ENCODE measurements around the gene NPAS3.

Gene NPAS3

GRCh38 chr14:33643426-33644181 is 704.9 kb downstream of the NPAS3 start:
- DNase-seq (ENCODE audit: low spot score), result no peak

DNA sequence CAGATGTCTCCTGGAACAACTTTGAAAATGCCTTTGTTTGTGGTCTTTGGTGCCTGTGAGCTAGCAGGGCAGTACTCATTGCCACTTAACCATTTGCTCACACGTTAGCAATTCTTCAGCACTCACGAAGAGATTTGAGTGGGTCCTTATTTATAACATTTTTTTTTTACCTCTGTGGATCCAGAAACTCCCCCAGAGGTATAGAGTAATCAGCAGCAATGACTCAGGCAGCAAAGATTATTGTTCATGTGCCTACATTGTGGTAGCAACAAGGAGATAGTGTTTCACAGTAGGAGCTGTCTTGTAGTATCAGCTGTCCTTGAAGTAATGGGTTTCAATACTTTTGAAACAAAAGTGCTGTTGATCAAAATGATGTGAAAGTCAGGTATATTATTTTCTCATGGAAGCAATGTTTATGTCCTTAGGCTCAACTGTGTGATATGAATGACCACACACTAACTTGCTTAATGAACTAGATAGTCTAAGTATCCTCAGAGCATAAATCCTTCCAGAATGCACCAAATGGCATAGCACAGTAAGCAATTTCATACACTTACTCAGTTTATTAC is 708.1 kb downstream of the NPAS3 start:
- DNase-seq (ENCODE audit: low spot score), result no peak

GRCh38 chr14:33647385-33647786 is 708.7 kb downstream of the NPAS3 start:
- DNase-seq (ENCODE audit: low spot score), result no peak

DNA sequence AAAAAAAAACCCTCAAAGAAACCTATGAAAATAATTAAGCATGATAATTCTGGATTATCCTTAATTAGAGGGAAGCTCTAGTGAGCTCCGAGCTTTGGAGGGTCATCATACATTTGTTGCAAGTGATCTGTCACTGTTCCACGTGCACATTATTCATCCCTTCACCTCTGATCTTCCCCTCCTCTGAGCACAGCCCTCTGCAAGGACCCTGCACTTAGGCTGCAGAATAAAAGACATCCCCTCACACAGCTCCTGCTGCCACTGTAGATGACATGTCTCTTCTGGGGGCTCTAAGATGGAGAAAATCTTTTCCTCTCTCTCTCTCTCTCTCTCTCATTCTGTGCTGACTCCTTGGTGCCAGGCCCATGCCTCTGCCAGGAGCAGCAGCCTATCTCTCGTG is 711.8 kb downstream of the NPAS3 start:
- no peak for DNase-seq (ENCODE audit: low spot score)

GRCh38 chr14:33652566-33653307 is 714.1 kb downstream of the NPAS3 start:
- no peak for DNase-seq (ENCODE audit: low spot score)

GRCh38 chr14:33653308-33653695 is 714.6 kb downstream of the NPAS3 start:
- DNase-seq (ENCODE audit: low spot score), result no peak

- no peak for DNase-seq (ENCODE audit: low spot score)
Observed at GRCh38 chr14:33655421-33655820, 716.7 kb downstream of the NPAS3 start.

DNA sequence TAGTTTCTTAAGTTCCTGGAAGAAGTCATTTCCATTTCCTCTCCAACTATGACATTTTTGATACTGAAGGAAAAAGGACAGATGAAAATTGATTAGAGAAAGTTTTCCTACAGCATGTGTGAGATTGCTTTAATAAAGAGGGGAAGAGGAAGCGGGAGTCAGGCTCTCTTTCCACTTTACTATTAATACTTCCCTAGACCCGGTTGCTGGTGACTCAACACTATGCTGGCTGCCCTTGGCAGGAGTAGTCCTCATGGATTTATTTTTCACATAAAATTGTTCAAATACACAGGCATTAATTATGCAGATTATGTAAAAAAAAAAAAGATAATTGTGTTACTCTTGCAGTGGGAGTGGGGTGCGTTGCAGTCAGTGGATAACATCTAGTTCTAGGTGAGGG is 718.8 kb downstream of the NPAS3 start:
- DNase-seq (ENCODE audit: low spot score), result no peak

DNA sequence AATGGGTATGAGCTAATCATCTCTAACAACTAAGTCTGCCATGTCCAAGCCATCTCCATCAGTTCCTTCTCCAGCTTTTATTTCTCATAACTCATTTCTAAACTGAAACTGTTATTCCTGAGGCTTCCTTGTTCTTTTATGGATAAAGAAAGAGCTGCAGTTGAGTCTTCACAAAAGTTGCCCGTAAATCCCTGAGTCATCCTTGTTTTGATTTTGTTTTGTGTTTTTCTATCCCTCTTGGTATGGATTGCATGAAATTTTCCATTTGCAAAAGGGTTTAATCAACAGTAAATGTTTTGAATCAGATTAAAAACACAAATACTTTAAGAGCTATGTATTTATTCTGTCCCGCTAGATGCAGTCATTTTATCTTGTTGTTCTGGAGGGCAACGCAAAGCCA is 721.6 kb downstream of the NPAS3 start:
- no peak for DNase-seq (ENCODE audit: low spot score)

- no peak for DNase-seq (ENCODE audit: low spot score)
Observed at GRCh38 chr14:33661101-33661500, 722.4 kb downstream of the NPAS3 start.

DNA sequence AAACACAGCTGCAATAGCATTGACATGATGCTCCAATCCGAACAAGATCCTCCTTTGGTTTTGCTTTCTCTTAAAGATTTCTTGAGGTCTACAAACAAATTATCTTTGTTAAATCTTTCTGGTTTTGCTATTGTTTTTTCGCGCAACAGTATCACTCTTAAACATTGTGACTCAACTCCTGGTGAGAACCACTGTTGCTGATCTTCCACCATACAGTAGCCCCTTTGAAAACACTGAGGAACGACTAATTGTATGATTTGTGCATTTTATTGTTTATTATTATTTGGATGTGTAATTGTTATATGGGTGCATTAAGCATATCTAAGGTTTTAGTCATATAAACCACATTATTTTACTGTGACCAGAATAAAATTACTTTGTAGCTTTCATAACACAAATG is 729.4 kb downstream of the NPAS3 start:
- DNase-seq (ENCODE audit: low spot score), result no peak

GRCh38 chr14:33669111-33669510 is 730.4 kb downstream of the NPAS3 start:
- DNase-seq (ENCODE audit: low spot score), result no peak

- DNase-seq (ENCODE audit: low spot score), result no peak
Observed at GRCh38 chr14:33670235-33670634, 731.6 kb downstream of the NPAS3 start.

DNA sequence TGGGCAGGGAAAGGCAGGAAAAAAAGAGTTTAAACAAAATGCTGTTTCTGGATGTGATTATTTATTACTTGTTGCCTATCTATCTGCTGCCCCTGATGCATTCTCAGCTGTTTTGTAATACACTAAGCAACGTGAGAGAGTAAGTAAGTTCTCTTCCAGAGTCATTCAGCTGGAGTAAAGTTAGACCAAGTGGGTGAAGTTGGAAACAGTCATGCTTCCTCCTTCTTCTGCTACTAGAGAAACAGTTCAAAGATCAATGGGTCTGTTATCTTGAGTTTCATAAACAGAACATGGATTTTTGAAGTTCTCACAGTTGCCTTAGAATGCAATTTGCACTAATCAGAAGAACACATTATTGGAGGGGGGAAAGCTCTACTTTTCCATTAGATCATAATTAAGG is 732.9 kb downstream of the NPAS3 start:
- no peak for DNase-seq (ENCODE audit: low spot score)

DNA sequence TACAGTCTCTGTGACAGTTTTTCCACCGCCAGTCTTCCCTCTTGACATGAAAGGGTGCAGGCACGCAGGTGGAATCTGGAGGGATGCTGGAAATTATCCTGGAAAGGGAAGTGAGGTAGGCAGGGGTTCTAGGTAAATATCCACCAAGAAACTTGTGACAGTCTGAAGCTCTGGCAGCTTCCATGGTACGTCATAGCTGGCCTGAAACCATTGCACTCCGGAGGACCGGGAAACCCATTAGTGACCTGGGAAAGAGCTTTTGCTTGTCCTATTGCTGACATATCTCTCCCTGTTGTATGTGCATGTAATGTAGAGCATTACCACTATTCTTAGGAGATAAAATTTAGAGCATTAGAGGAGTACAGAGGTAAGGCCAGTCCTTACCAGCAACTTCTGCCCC is 736.2 kb downstream of the NPAS3 start:
- no peak for DNase-seq (ENCODE audit: low spot score)

DNA sequence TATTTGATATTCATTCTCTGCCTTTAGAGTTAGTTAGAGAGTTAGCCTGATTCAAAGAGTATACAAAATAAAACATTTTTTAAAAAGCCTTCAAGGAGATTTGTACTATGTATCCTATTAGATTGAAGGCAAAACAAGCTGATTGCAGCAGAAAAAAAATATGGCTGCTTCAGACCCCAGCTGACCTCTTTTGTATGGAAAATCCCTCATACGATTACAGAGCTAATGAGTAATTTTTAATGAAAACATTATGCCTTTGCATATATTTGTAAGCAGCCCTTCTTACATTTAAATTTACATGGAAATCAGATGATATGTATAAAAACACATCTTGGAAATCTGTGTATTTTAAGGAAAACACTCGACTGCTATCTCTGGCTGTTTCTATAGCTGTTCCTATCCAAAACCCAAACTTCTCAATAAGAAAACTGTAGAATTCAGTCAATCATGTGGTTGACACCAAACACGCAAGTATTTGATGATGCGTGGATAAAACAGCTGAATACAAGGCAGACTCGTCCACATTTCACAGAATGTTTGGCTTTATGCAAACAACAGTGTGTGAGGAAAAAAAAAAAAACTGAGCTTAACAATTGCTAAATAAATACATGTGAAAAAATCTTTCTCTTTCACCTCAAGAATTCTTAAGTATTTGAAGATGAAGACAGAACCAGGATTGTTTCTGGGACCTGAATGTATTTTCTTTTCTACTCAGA is 736.9 kb downstream of the NPAS3 start:
- no peak for DNase-seq (ENCODE audit: low spot score)

DNA sequence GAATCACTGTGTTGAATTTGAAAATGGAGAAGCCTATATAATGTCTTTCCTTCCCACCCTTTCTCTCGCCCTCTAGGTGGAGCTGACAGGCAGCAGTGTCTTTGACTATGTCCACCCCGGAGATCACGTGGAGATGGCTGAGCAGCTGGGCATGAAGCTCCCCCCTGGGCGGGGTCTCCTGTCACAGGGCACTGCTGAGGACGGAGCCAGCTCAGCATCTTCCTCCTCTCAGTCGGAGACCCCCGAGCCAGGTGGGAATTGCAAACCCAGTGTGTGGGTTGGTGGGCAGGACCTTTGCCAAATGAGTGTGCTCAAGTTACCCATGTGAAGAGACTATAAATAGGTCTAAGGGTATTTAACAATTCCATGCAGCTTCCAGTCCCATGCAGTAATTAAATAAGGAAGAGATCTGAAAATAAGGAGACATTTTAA is 737.5 kb downstream of the NPAS3 start:
- peak; percentile 80 for DNase-seq (ENCODE audit: low spot score)

- DNase-seq (ENCODE audit: low spot score), result no peak
Observed at GRCh38 chr14:33676891-33677290, 738.2 kb downstream of the NPAS3 start.

DNA sequence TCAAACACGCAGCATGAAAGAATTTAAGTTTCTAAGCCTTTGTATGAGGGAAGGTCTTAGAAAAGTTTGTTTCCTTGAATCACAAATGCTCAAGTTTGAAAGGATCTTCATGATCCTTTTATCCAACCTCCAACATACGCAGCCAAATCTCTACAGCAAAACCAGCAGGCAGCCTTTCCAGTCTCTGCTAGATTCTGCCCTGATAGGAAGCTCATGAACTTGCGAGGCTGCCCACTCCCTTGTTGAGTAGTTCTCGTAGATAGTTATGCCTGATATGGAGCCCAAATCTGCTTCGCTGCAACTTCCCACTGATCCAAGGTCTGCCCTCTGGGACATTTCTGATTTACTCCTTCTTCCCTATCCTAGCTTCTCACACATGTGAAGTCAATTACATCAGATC is 739.3 kb downstream of the NPAS3 start:
- DNase-seq (ENCODE audit: low spot score), result no peak

DNA sequence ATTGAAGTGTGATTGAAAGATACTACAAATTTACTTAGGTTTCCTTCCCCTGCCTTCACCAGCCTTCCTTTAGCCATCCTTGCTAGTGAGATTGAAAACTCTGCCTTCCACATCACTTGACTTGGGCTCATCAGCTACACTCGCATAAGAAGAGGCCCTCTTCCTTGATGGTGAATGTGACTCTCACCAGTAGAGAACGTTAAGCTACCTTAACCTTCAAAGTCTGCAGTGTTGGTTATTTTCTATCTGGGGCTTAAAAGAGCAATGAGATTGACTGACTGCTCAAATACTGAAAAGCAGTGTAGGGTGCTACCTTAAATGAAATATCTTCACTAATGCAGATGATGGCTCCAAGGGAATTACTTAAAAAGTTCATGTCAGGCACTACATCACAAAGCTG is 740.3 kb downstream of the NPAS3 start:
- DNase-seq (ENCODE audit: low spot score), result no peak

DNA sequence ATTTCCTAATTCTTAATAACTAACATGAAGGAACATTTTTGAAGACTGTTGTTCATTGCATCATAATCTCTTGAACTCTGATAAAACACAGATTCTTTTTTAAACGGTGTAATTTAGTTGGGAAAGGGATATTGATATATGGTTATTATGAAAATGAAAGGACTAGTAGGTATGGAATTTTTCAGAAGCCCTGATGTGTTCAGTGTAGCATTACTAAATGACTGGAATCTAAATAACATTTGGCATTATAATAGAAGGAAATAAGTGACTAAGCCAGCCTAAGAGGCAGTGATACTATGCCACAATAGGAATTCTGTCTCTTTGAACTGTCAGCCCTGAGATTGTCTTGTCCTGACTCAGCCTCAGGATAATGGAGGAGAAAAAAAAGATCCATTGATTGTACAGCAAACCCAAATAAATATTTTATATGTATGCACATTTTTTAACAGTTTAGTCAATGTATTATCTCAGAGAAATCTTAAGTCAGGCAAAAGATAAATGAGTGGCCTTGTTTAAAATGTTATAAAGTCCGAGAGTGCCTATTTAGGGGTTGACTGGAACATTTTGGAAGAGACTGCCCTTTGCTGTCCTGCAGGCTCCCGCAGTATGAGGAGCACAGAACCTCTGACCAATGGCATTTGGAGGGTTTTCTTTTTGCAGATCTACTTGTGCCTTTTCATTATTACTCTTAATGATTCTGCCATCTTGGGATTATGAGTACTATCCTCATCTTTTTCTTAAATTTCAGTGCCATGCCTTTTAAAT is 741.0 kb downstream of the NPAS3 start:
- DNase-seq (ENCODE audit: low spot score), result no peak

DNA sequence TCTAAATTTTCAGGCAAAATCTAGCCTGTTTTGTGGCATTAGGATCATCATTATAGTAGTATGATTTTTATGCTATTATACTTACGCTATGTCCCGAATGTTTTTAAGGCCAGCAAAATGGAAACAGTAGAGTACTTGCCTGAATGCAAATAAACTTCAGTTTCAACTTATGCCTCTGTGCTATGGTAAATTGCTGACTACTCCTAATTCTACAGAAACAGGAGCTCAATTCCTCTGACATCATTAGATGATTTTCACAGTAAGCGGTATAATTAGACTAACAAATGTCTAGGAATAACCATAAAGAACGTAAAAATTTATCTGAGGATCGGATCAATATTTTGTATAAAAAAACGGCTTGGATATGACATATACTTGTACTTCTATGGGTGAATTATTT is 742.2 kb downstream of the NPAS3 start:
- no peak for DNase-seq (ENCODE audit: low spot score)

Measured in ecto neural progenitor cell (in vitro differentiated cells).